ENCODE results near the gene LKAAEAR1.

DNA sequence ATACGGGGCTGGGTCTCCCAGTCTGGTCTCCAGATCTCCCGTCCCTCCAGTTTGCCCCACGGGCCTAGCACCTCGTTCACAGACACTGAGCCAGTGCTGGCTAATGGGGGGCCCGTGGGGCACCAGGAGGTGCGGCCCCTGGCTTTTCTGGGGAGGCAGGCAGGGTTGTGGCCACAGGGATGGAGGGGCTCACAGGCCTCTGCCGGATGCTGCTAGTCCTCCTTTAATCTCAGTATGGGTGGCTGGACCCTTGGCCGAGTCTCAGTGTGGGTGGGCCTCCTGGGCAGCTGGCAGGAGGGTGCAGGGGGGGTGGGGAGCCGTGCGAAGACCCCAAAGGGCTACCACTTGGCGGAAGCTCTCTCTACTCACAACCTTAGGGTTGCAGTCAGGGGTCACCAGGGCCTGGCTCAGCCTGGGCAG lies 33.2 kb downstream of the LKAAEAR1 start:
- TF ChIP-seq POLR2AphosphoS5 (IDR thresholded peaks at IDR 0.05; ENCODE audit: borderline replicate concordance, low read depth, low read length) = no peak
- no peak for TF ChIP-seq EZH2 (IDR thresholded peaks at IDR 0.05)
- TF ChIP-seq FOXP2 (optimal IDR thresholded peaks at IDR 0.05; ENCODE audit: control extremely low read depth, extremely low read length, insufficient read depth) = no peak
